ENCODE data around the gene NUTM2D. TPM values are rescaled to one million over a fixed set of nuclear protein-coding genes. Genes with fewer than 3 reads are reported as not detected.
"Not testable (repeated sequence)": the region's sequence is repeated elsewhere in the genome, so short reads cannot be mapped to it uniquely, and the experiment has no call there.

Gene NUTM2D
- total and polyA plus RNA-seq, 2 of the 4 experiments (the other 2 are of a cell fraction), result 0.54 to 1.9 TPM

DNA sequence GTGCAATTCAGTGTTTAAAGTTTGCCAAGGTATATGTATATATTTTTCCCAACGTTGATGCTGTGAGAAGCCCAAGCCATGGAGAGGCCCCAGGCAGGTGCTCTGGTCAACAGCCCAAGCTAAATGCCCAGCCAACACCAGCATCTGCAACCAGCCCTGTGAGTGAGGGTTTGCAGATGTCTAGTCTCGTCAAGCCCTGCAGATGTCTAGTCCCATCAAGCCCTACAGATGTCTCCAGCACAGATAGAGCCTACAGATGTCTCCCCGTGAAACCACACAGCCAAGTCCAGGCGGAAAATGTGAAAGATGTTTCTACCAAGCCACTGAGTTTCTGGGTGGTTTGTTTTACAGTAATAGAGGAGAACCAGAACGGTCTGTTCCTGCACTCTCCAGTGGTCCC, 26.7 kb downstream of the NUTM2D start:
- dilution Hi-C loops (cut with HindIII; ENCODE audit: low sequenced_read_pairs, unreplicated experiment); H2BK120ac ChIP-seq (ENCODE audit: low read depth, low read length); H3K27me3 ChIP-seq (ENCODE audit: control insufficient read depth, insufficient read depth, low read length); H3K9me1 ChIP-seq (ENCODE audit: insufficient read depth, low read length); H3K9ac ChIP-seq (ENCODE audit: low read depth, low read length); CTCF ChIA-PET; H3K36me3 ChIP-seq (ENCODE audit: control insufficient read depth, insufficient read depth, low read length); H2AFZ ChIP-seq (replicated peaks; ENCODE audit: low read length, poor library complexity); H2AK5ac ChIP-seq (ENCODE audit: low read depth, low read length); H3K4ac ChIP-seq (ENCODE audit: low read depth, low read length); H2BK5ac ChIP-seq (ENCODE audit: low read depth, low read length, poor library complexity, severe bottlenecking); intact Hi-C loops (cut with micrococcal nuclease); POLR2A ChIA-PET (ENCODE audit: unreplicated experiment); H4K8ac ChIP-seq (ENCODE audit: low read depth in 2 of 2, low read length in 2 of 2); BruUV-seq (replicated peaks); H2BK15ac ChIP-seq (ENCODE audit: low read depth, low read length); H3K4me2 ChIP-seq (ENCODE audit: low read depth, low read length); H3K18ac ChIP-seq (ENCODE audit: low read depth, low read length); H4K5ac ChIP-seq (ENCODE audit: low read depth, low read length); ATAC-seq (ENCODE audit: low read depth); H3K4me1 ChIP-seq (ENCODE audit: control insufficient read depth, insufficient read depth, low read length); H2BK20ac ChIP-seq (ENCODE audit: low read depth, low read length); H3K23ac ChIP-seq (ENCODE audit: low read depth, low read length); H3K27ac ChIP-seq (ENCODE audit: insufficient read depth, low read length); DNase-seq; H3K79me1 ChIP-seq (ENCODE audit: low read depth in 1 of 2, low read length in 2 of 2); H3K56ac ChIP-seq (ENCODE audit: extremely low read depth, insufficient read depth, low read length); H4K20me1 ChIP-seq (ENCODE audit: insufficient read depth, low read length); H3K4me3 ChIP-seq (ENCODE audit: insufficient read depth, low read depth, low read length); H3K14ac ChIP-seq (replicated peaks; ENCODE audit: low read depth, low read length); H3K9me3 ChIP-seq (ENCODE audit: control insufficient read depth, insufficient read depth, low read length); H4K91ac ChIP-seq (ENCODE audit: insufficient read depth, low read depth, low read length); in situ Hi-C loops (cut with MboI; ENCODE audit: low sequenced_read_pairs); H2AK9ac ChIP-seq (replicated peaks; ENCODE audit: low read depth, low read length, poor library complexity): not testable (repeated sequence)
- WGBS, 2 experiments (ENCODE audit: extremely low coverage in 2 of 2, insufficient read length in 1 of 2), result no CpG with 5 or more reads among the region's 5 CpGs

DNA sequence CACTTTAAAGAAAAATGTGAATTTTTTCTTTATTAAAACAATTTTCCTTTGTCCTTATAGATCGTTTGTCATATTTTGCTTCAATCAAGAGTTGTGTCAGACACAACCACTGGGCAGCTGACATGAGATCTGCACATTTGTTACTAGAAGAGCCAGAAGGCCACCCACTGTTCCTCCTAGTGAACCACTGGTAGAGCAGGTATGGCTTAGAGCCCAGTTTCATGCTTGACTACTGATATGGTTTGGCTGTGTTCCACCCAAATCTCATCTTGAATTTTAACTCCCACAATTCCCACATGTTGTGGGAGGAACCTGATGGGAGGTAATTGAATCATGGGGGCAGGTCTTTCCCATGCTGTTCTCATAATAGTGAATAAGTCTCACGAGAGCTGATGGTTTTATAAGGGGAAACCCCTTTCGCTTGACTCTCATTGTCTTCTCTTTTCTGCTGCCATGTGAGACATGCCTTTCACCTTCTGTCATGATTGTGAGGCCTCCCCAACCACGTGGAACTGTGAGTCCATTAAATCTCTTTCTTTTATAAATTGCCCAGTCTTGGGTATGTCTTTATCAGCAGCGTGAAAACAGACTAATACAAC, 28.3 kb downstream of the NUTM2D start:
- H3K36me3 ChIP-seq (ENCODE audit: control insufficient read depth, insufficient read depth, low read length); H3K79me1 ChIP-seq (ENCODE audit: low read depth in 1 of 2, low read length in 2 of 2); H2AFZ ChIP-seq (replicated peaks; ENCODE audit: low read length, poor library complexity); ATAC-seq (ENCODE audit: low read depth); H2BK15ac ChIP-seq (ENCODE audit: low read depth, low read length); H3K4me1 ChIP-seq (ENCODE audit: control insufficient read depth, insufficient read depth, low read length); intact Hi-C loops (cut with micrococcal nuclease); H3K9me3 ChIP-seq (ENCODE audit: control insufficient read depth, insufficient read depth, low read length); H4K8ac ChIP-seq (ENCODE audit: low read depth in 2 of 2, low read length in 2 of 2); H3K9ac ChIP-seq (ENCODE audit: low read depth, low read length); DNase-seq; H3K9me1 ChIP-seq (ENCODE audit: insufficient read depth, low read length); H3K4me2 ChIP-seq (ENCODE audit: low read depth, low read length); POLR2A ChIA-PET (ENCODE audit: unreplicated experiment); H3K23ac ChIP-seq (ENCODE audit: low read depth, low read length); H2AK5ac ChIP-seq (ENCODE audit: low read depth, low read length); H2BK5ac ChIP-seq (ENCODE audit: low read depth, low read length, poor library complexity, severe bottlenecking); H4K20me1 ChIP-seq (ENCODE audit: insufficient read depth, low read length); CTCF ChIA-PET; H3K18ac ChIP-seq (ENCODE audit: low read depth, low read length); H3K14ac ChIP-seq (replicated peaks; ENCODE audit: low read depth, low read length); H3K56ac ChIP-seq (ENCODE audit: extremely low read depth, insufficient read depth, low read length); H2BK20ac ChIP-seq (ENCODE audit: low read depth, low read length); H3K27me3 ChIP-seq (ENCODE audit: control insufficient read depth, insufficient read depth, low read length); H4K5ac ChIP-seq (ENCODE audit: low read depth, low read length); H3K27ac ChIP-seq (ENCODE audit: insufficient read depth, low read length); H2BK120ac ChIP-seq (ENCODE audit: low read depth, low read length); H3K4ac ChIP-seq (ENCODE audit: low read depth, low read length); H4K91ac ChIP-seq (ENCODE audit: insufficient read depth, low read depth, low read length); H2AK9ac ChIP-seq (replicated peaks; ENCODE audit: low read depth, low read length, poor library complexity); H3K4me3 ChIP-seq (ENCODE audit: insufficient read depth, low read depth, low read length); BruUV-seq (replicated peaks); in situ Hi-C loops (cut with MboI; ENCODE audit: low sequenced_read_pairs); dilution Hi-C loops (cut with HindIII; ENCODE audit: low sequenced_read_pairs, unreplicated experiment): not testable (repeated sequence)
- no CpG with 5 or more reads among the region's 5 CpGs for WGBS, 2 experiments (ENCODE audit: extremely low coverage in 2 of 2, insufficient read length in 1 of 2)
